Measurements from ENCODE around the gene PBRM1. TPM values are rescaled to one million over a fixed set of nuclear protein-coding genes. Genes with fewer than 3 reads are reported as not detected.

The PBRM1 gene
- total and polyA plus RNA-seq, 2 of the 13 experiments (the other 11 are each of a cell fraction or from before 2014, with no cell fraction given): 10.9 to 33.2 TPM

DNA sequence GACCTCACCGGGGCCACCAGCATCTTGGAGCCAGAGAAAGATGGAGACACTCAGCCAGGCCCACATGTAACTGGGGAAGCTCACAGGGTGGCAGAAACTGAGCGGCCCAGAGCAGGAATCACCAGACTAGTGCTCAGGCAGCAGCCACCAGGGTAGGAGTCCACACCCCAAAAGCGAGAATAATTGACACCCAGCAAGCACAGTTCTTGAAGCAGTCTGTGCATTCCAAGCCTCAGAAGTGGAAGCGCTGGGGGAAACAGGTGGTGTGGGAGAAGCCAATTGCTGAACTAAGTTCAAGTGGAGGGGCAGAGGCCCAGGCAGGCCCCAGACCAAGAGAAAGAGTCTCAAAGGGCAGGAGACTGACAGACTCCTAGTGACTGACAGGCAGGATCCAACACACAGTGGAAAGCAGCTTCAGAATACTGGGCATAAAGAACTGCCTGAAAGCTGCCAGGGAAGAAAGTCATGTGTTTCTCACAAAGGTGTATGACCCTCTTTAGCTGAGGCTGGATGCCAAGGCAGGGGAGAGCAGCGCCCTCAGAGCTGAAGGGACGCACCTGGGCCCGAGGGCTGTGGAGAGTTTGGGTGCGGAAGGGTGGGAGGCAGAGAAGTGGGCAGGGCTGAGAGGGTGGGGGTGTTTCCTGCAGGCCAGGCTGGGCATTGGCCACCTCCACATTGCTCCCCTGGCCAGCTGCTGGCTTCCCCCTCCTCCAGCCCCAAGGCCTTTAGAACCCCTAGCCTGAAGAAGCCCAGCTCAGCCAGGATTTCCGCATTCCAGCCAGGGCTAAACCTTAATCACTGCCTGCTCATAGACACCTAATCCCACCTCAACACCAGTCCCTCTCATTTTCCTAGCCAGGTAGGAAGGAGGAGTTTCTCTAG, 159.8 kb downstream of the PBRM1 start:
- TF ChIP-seq MAFK (conservative IDR thresholded peaks at IDR 0.05 in 1 of 2, IDR thresholded peaks at IDR 0.05 in 1 of 2; ENCODE audit: low read length in 2 of 2): no peak
- peak; percentile 51; the same call in 1 of the 2 replicates for TF ChIP-seq RBFOX2 (IDR thresholded peaks at IDR 0.05; ENCODE audit: low read depth, low read length)
- TF ChIP-seq, protein P1, sequence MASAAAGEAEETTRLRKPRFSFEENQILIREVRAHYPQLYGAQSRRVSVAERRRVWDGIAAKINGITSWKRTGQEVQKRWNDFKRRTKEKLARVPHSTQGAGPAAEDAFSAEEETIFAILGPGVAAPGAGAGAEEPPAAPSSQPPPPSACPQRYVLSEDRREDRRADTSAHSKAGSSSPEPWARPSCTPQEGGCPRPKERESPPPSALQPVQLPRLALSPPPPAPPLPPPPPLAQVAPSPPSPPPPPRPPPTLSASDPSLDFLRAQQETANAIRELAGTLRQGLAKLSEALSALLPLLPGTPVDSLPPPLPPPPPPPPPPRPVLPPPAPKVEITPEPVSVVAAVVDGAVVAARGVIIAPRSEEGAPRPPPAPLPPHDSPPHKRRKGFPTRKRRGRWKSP (CRISPR knock-in tag; IDR thresholded peaks at IDR 0.05): no peak
- H2AFZ ChIP-seq (ENCODE audit: low read length): no peak overlapping the region
- no peaks in the 10 kb centered on the region for H3K9me3 ChIP-seq (ENCODE audit: low read length)
- in situ Hi-C loops (cut with HindIII; ENCODE audit: extremely low pct_ligation_motif_present, low pct_unique_long_range_greater_than_20kb): no loop called here
- no peak overlapping the region for H3K4me2 ChIP-seq (ENCODE audit: low read depth, low read length)
- CTCF ChIA-PET (ENCODE audit: low intra/inter-chr PET ratio, low total read pairs): no interaction called here
- 91% methylated on average over 9 of the region's 9 CpGs for WGBS (ENCODE audit: low lambda C conversion rate)
- H3K79me2 ChIP-seq (ENCODE audit: insufficient read depth, low read length): peaks cover 6% of the 10 kb centered on the region
- ATAC-seq (no peak), DNase-seq (ENCODE audit: low spot score) (no peak), FAIRE-seq (no peak)
- H4K20me1 ChIP-seq (ENCODE audit: insufficient read depth, low read length): no peaks in the 10 kb centered on the region
- no TSS peak for BruUV-seq (replicated peaks)
- H3K4me1 ChIP-seq (ENCODE audit: insufficient read depth, low read length): peaks cover 23% of the 10 kb centered on the region
- H3K27me3 ChIP-seq (ENCODE audit: control insufficient read depth in 1 of 2, insufficient read depth in 2 of 2, low read length in 2 of 2): no peaks in the 10 kb centered on the region; a peak in 1 of 5 replicates
- POLR2A ChIA-PET: interaction anchor here (1.2 kb wide), 1 partner anchor 10 kb away, joined by 4 read pairs; the partner anchor contains the start of gene UQCC5
- H3K36me3 ChIP-seq (replicated peaks in 1 of 2; ENCODE audit: control insufficient read depth in 1 of 2, insufficient read depth in 2 of 2, low read length in 2 of 2): peaks cover 21 to 42% of the 10 kb centered on the region in 2 experiments
- intact Hi-C loops (cut with micrococcal nuclease; ENCODE audit: unreplicated experiment): no loop called here
- H3K4me3 ChIP-seq (replicated peaks in 1 of 3; ENCODE audit: insufficient read depth in 1 of 3, low read depth in 2 of 3, low read length in 3 of 3): no peak overlapping the region
- no peak overlapping the region for H3K9ac ChIP-seq (ENCODE audit: insufficient read depth, low read depth, low read length)
- no peak overlapping the region for H3K27ac ChIP-seq (ENCODE audit: extremely low read length, insufficient read depth, low read length)
